Measurements from ENCODE around the gene CIB4.
A peak's percentile ranks its signal among the peaks of the same experiment; 100 is the strongest.

CIB4 gene

GRCh38 chr2:26640781-26641564, at the start of gene CIB4:
Gene CIB4, minus strand, starts transcription at chr2:26641366. Its CDS starts 52 bp downstream, at chr2:26641314.
- FAIRE-seq, result no peak

GRCh38 chr2:26687801-26688200, 46.6 kb upstream of the CIB4 start:
- no peak for FAIRE-seq
- no peak for DNase-seq (ENCODE audit: insufficient read length, low spot score)

More at GRCh38 chr2:26640781-26641564, at the start of gene CIB4:
- no peak for DNase-seq (ENCODE audit: insufficient read length, low spot score)

GRCh38 chr2:26687328-26687727, 46.2 kb upstream of the CIB4 start:
- FAIRE-seq (peak; percentile 4), DNase-seq (ENCODE audit: insufficient read length, low spot score) (no peak)

GRCh38 chr2:26685989-26686839, 45.0 kb upstream of the CIB4 start:
- DNase-seq (ENCODE audit: insufficient read length, low spot score), result no peak
- FAIRE-seq, result no peak

GRCh38 chr2:26685341-26685740, 44.2 kb upstream of the CIB4 start:
- DNase-seq (ENCODE audit: insufficient read length, low spot score) (no peak), FAIRE-seq (no peak)

- no peak for DNase-seq (ENCODE audit: insufficient read length, low spot score)
- no peak for FAIRE-seq
Observed at GRCh38 chr2:26683583-26683982, 42.4 kb upstream of the CIB4 start.

- FAIRE-seq, result no peak
Observed at GRCh38 chr2:26682155-26682554, 41.0 kb upstream of the CIB4 start.

GRCh38 chr2:26681656-26682055, 40.5 kb upstream of the CIB4 start:
- DNase-seq (ENCODE audit: insufficient read length, low spot score) (no peak), FAIRE-seq (no peak)

More at GRCh38 chr2:26682155-26682554, 41.0 kb upstream of the CIB4 start:
- peak; percentile 32 for DNase-seq (ENCODE audit: insufficient read length, low spot score)

- DNase-seq (ENCODE audit: insufficient read length, low spot score) (no peak), FAIRE-seq (peak; percentile 16)
Observed at GRCh38 chr2:26679867-26680266, 38.7 kb upstream of the CIB4 start.

- FAIRE-seq (peak; percentile 40), DNase-seq (ENCODE audit: insufficient read length, low spot score) (no peak)
Observed at GRCh38 chr2:26678035-26678434, 36.9 kb upstream of the CIB4 start.

- DNase-seq (ENCODE audit: insufficient read length, low spot score) (no peak), FAIRE-seq (no peak)
Observed at GRCh38 chr2:26675651-26676255, 34.6 kb upstream of the CIB4 start.

- FAIRE-seq, result no peak
Observed at GRCh38 chr2:26674771-26675170, 33.6 kb upstream of the CIB4 start.

GRCh38 chr2:26674002-26674751, 33.0 kb upstream of the CIB4 start:
- DNase-seq (ENCODE audit: insufficient read length, low spot score), result no peak
- FAIRE-seq, result no peak

More at GRCh38 chr2:26674771-26675170, 33.6 kb upstream of the CIB4 start:
- DNase-seq (ENCODE audit: insufficient read length, low spot score), result no peak

GRCh38 chr2:26672818-26673393, 31.7 kb upstream of the CIB4 start:
- FAIRE-seq (peak; percentile 78), DNase-seq (ENCODE audit: insufficient read length, low spot score) (no peak)

GRCh38 chr2:26672112-26672817, 31.1 kb upstream of the CIB4 start:
- DNase-seq (ENCODE audit: insufficient read length, low spot score), result no peak
- no peak for FAIRE-seq

GRCh38 chr2:26671691-26672090, 30.5 kb upstream of the CIB4 start:
- DNase-seq (ENCODE audit: insufficient read length, low spot score) (no peak), FAIRE-seq (no peak)

GRCh38 chr2:26670931-26671460, 29.8 kb upstream of the CIB4 start:
- no peak for DNase-seq (ENCODE audit: insufficient read length, low spot score)

GRCh38 chr2:26670171-26670570, 29.0 kb upstream of the CIB4 start:
- peak; percentile 41 for DNase-seq (ENCODE audit: insufficient read length, low spot score)
- FAIRE-seq, result no peak

More at GRCh38 chr2:26670931-26671460, 29.8 kb upstream of the CIB4 start:
- no peak for FAIRE-seq
